ENCODE results near the gene CA5B.
A peak's percentile ranks its signal among the peaks of the same experiment; 100 is the strongest.
"Not testable (repeated sequence)": the region's sequence is repeated elsewhere in the genome, so short reads cannot be mapped to it uniquely, and the experiment has no call there.

CA5B gene

DNA sequence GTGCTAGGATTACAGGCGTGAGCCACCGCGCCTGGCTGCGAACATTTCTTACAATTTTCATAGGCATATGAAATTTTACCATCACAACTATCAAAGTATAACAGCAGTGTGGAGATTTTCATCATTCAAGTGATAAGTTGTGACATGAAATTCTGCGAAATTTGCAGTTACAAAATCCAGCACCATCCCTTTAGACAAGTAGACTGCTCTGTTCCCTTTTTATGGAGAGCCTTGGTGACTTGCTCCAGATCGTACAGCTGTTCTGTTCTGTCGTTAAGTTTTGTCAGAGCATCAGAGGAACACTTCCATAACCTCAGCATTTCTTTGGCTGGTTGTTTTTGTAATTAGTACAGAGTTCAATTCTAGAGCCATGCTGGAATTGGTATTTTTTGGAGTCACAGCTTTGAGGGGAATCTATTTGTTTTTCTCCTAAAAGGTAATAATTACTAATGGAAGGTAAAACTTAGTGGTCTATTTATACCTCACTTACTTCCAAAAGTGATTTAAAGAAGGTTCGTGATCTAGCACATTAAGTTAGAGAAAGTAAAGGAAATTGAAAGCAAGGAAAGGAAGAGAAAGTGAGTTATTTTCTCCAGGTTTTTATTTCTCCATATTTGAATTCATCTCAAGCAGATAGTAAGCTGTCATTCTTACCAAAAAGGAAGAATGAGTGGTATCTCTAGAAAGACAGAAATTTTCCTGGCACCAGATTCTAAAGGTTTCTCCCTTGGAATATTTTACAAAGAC, 74.3 kb downstream of the CA5B start:
- DNase-seq: no peak

DNA sequence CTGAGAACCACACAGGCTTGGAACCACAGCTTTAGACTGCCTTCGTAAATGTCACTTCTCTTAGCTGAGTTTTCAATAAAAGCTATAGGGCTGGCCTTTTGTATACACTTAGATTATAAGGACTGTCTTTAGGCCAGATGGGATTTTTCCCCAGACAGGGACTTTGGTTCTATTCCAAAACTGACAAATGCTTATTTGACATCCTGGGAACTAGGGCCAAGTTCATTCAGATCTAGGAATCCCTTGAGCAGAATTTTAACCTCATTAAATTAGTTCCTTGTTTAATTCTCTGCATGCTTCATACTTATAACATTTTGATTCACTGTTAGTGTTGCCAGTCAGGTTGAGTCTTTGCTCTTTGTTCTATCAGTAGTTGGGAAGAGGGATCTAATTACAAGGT, 75.3 kb downstream of the CA5B start:
- DNase-seq: no peak

DNA sequence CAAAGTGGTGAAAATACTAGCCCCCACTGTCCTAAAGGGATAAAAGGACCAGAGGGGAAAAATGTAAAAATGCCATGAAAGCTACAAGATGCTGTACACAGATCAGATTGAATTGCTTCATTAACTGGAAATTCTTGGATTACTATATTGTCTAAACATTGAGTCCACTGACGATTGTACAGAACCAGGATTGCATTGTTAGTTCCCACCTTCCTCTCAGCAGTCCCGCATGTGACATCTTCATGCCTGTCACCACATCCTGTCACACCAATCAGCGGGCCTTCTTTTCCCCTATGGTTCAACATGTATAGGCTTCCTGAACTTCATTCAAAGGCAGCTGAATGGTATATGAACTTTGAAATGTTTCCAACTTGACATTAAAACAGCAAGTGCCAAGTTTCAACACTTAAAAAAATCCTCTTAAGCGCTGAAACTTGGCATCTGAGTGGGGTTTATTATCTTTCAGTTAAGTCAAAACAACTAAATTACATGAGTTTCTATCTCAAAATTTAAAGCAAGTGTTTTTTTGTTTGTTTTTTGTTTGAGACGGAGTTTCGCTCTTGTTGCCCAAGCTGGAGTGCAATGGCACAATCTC, 76.8 kb downstream of the CA5B start:
- no peak for DNase-seq

DNA sequence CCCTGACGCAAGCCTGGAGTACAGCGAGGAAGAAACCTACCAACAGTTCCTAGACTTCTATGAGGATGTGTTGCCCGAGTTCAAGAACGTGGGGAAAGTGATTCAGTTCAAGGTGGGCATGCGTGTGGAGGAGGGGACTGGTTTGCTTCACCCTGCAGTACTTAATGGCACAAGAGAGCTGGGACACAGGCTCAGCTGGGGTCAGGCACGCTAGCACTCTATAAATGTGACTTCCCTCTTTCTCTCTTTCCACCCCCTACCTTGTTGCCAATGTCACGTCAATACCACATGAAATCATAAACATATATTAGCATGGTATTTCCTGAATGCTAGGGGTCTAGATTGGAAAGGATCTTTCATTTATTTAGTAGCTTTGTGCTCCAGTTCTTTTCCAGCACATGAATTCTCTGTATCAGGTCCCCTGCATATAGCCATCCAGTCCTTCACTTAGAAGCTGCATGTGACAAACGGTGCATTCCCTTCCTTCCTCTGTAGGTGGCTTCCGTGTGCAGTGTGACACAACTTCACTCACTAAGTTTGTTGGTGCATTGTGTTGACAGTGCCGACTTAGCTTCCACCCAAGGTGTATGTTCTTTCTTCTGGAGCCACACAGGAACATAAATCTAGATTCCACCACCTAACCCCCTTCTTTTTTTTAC, 77.8 kb downstream of the CA5B start:
- peak in 3 of 58 donors; percentile 0 for DNase-seq

DNA sequence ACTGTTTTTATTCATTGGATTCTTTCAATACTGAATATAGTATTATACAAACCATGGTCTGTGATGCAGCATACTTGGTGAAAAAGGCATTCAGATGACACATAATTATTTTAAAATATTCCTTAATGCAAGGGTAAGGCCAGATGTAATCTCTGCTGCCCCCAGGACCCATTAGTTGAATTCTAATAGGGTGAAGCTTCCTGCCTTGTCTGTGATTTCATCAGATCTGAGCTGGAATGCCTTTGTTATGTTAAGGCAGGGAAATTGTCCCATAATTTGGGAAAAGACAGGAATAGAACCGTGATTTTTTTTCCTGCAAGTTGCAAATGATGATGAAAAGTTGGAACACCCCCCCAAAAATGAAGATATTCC, 78.4 kb downstream of the CA5B start:
- no peak for DNase-seq

DNA sequence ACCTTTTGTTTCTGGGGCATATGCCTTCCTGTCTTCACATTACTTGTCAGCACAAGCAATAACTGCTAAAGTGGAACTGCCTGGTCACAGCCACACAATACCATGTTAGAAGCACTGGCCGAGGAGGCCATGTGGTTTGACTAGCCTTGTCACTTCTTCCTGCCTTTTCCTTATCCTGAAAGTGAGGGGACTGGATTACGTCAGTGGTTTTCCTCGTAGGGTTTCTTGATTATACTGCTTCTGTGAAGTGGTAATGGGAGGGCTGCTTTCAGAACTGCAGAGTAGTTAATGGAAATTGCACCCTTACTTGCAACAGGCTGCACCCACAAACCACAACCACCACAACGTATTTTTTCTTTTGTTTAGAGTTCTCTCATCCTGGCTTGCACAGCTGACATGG, 78.8 kb downstream of the CA5B start:
- no peak for DNase-seq

DNA sequence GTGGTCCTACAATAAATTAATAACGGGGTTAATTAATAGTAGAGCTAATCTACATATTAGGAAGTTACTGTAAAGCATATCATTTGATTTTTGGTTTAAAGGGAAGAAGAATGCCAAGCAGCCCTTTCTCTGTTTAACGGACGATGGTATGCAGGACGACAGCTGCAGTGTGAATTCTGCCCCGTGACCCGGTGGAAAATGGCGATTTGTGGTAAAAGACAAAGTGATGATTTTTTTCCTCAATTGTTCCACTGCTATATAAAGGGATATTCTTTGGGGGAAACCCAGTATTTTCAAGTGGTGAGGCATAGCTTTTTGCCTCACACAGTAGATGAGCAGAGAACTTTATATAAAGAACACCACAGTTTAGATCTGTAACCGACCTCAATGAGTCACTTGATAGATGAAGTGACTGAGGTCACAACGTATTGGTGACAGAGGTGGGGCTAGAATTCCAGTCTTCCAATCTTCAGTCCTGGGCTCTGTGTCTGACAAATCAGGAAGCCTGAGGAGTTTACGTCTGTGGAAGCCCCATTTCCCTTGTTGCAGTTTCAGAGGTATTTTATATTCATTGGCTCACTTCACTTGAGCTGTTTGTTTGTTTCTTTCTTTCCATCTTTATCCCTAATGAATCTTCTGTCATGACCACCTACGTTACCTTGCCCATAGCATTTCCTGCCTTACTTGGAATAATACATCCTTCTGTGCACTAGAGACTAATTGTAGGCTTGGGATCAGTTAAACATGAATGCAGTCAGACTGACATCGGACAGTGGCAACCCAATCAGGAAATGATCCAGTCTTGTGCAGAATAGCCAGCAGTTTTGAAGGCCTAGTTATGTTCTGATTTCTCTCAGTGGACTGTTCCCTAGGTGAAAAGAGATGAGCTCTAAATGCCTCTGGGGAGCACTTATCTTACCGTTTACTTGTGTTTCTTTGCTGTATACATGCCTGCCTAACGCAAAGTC, 82.3 kb downstream of the CA5B start:
- DNase-seq: peak in 1 of 58 donors; percentile 0

DNA sequence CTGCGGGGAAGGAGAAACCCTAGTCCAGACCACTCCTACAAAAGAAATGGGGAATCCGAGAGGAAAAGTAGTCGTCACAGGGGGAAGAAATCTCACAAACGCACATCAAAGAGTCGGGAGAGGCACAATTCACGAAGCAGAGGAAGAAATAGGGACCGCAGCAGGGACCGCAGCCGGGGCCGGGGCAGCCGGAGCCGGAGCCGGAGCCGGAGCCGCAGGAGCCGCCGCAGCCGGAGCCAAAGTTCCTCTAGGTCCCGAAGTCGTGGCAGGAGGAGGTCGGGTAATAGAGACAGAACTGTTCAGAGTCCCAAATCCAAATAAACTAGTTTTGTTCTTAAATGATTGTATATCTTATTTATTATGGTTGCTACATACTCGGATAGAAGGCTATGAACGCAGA, 84.9 kb downstream of the CA5B start:
- no peak for DNase-seq

DNA sequence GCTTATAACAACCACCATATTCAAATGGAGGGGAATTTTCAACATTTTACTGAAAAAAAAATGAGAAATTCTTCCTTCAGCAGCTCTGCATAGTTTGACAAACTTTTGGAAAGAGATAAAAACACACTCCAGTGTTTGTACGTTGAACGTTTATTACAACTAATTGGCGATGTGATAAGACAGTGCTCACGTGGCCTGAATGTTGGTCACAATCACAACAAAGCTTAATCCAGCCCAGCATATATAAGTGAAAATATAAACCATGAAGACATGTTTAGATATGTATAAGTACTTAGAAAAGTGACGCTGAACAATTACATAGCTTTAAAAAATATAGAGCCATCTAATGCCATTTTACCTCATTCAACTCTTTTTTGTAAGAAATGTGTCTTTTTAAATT, 87.9 kb downstream of the CA5B start:
- no peak for DNase-seq

DNA sequence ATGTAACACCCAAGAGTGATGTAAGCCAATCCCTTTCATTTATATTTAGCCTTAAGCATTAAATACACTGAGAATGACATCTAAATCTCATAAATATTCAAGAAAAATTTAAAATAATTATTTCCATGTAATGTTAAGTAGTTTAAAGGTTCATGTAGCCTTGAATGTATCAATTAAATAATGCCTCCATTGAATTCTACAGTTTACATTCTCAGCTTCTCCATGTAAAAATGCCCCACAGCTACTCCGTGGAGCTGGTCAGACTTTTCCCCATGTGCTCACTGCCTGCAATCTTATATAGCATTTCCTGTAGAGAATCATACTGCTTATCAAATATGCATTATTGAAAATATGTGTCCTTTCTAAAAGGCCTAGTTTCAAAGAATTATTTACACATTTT, 91.1 kb downstream of the CA5B start:
- no peak for DNase-seq

DNA sequence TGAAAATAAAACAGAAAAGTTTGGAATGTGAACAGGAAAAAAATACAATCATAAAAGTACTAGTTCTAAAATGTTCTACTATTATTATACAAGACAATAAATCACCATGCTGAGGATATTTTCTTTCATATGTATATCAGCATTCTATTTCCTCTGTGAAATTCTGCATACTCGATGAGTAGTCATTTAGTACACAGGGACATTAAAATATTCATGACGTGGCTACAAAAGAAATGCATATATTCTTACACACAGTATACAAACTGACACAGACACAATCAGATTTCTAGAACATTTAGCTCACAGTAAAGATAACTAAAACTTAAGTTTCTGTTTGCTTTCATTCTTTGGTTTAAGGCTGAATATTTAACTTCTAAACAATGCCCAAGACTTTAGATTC, 93.3 kb downstream of the CA5B start:
- DNase-seq: not testable (repeated sequence)

DNA sequence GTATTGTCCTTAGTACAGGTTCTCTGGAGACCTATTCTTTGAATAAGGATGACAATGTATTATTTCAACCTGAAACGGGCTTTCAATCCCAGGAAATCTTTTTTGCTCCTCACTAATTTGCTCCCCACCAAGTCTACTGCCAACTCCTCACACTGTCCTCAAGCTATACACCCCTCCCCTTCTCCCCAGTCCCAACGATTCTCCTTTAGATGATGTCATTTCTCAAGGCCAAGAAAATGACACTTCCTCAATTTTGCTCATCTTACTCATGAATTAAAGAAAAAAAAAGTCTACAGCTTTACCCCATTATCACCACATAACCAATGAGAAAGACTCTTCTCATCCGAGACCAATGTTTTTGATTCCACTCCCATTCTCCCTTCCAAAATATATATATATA, 96.0 kb downstream of the CA5B start:
- DNase-seq: no peak

DNA sequence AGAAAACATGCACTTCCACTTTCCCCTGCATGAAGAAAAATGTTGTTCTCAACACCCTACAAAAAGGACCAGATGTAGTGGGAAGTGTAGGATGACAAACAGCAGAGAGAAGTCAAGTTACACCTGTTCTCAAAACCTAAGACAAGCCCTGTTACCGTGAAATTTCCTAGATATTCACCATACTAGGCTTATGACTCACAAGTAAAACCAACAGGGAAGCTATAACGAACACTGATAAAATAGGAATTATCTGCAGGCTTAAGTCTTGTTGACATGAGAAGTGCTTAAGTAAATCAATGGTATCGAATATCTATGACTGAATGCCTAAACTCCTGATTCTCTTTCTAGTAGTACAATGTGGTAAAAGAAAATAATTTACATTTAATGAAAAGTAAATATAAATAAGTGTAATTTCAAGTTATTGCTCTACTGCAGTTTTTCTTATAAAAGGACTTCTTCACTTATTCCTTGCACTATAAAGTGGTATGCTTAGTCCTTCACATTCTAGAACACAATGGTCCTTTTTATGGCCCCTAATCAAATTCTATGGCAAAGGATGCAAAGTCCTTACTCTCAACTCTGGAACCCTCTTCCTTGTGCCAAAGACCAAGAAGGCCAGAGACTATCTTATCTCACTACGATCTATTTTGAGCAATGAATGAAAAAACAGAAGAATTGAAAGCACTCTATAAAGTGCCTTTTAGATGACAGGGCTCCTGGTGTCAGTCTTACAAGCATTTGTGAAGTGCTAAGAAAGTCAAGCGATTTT, 96.9 kb downstream of the CA5B start:
- DNase-seq: no peak
